HEK293 (cell line): ENCODE results near the gene PAF1.
A peak's percentile ranks its signal among the peaks of the same experiment; 100 is the strongest.

Experiments used
- CTCF ChIA-PET: fragments of 350-600 bp; formaldehyde crosslinking; extraction: SDS; loops from one replicate; lab custom pipeline; 2021; ENCODE audit warnings: antibody characterized with exemption; lab: Yijun Ruan, JAX
- POLR2A ChIA-PET: fragments of 300-600 bp; formaldehyde crosslinking; extraction: SDS; loops from one replicate; lab custom pipeline; 2020; ENCODE audit warnings: antibody characterized with exemption, inconsistent platforms; lab: Yijun Ruan, JAX
- H3K27ac ChIP-seq: fragments of 200-500 bp; sonication (Bioruptor generic); 2 replicates; pipeline ENCODE4 v1.5.1; 2014; ENCODE audit warnings: low read depth, low read length, control low read depth, inconsistent platforms; ENCODE audit errors: extremely low read depth
- H3K36me3 ChIP-seq, 2 experiments: fragments of 200-500 bp in 1 of 2; sonication (Bioruptor generic) in 1 of 2; 1 replicate in 1 of 2; 2 replicates in 1 of 2; pipeline ENCODE4 v1.5.1; 2014 to 2017; ENCODE audit warnings: inconsistent platforms in 2 of 2, low read length in 2 of 2; ENCODE audit not compliant: control insufficient read depth in 2 of 2, insufficient read depth in 1 of 2
- H3K4me1 ChIP-seq: fragments of 200-500 bp; sonication (Bioruptor generic); 2 replicates; pipeline ENCODE4 v1.5.1; 2014; ENCODE audit warnings: mild to moderate bottlenecking, low read length, inconsistent platforms; ENCODE audit not compliant: control insufficient read depth, insufficient read depth
- H3K4me3 ChIP-seq: 2 replicates; pipeline ENCODE4 v1.5.1; 2011; ENCODE audit warnings: low read depth, mild to moderate bottlenecking, control low read depth, low read length, moderate library complexity
- H3K9me3 ChIP-seq: fragments of 200-500 bp; sonication (Bioruptor generic); 2 replicates; pipeline ENCODE4 v1.5.1; 2014; ENCODE audit warnings: low read depth, low read length, inconsistent platforms; ENCODE audit not compliant: control insufficient read depth, insufficient read depth
- MZF1 ChIP-seq: fragments of 450-650 bp; formaldehyde crosslinking; IDR thresholded peaks from 2 replicates; pipeline ENCODE4 v1.5.1; 2017; ENCODE audit warnings: missing biosample characterization, missing genetic modification characterization, borderline replicate concordance
- ZFHX2 ChIP-seq: fragments of 450-650 bp; formaldehyde crosslinking; conservative IDR thresholded peaks from 2 replicates; pipeline ENCODE4 v1.5.1; 2016; ENCODE audit warnings: missing biosample characterization, missing genetic modification characterization
- ZNF114 ChIP-seq: fragments of 450-650 bp; formaldehyde crosslinking; IDR thresholded peaks from 2 replicates; pipeline ENCODE4 v1.5.0; 2017; ENCODE audit warnings: missing biosample characterization, missing genetic modification characterization
- ZNF121 ChIP-seq: fragments of 450-650 bp; formaldehyde crosslinking; IDR thresholded peaks from 2 replicates; pipeline ENCODE4 v1.5.1; 2016; ENCODE audit warnings: missing biosample characterization, missing genetic modification characterization
- ZNF214 ChIP-seq: fragments of 450-650 bp; formaldehyde crosslinking; IDR thresholded peaks from 2 replicates; pipeline ENCODE4 v1.5.1; 2017; ENCODE audit warnings: missing biosample characterization, mild to moderate bottlenecking, missing genetic modification characterization, borderline replicate concordance
- ZNF23 ChIP-seq: fragments of 450-650 bp; formaldehyde crosslinking; IDR thresholded peaks from 2 replicates; pipeline ENCODE4 v1.5.1; 2016; ENCODE audit warnings: missing biosample characterization, missing genetic modification characterization, borderline replicate concordance
- ZNF266 ChIP-seq: fragments of 450-650 bp; formaldehyde crosslinking; IDR thresholded peaks from 2 replicates; pipeline ENCODE4 v1.5.1; 2016; ENCODE audit warnings: missing biosample characterization, missing genetic modification characterization, low read depth
- ZNF280C ChIP-seq: fragments of 450-650 bp; formaldehyde crosslinking; IDR thresholded peaks from 2 replicates; pipeline ENCODE4 v1.5.1; 2016; ENCODE audit warnings: missing biosample characterization, missing genetic modification characterization
- ZNF302 ChIP-seq: fragments of 450-650 bp; formaldehyde crosslinking; IDR thresholded peaks from 2 replicates; pipeline ENCODE4 v1.5.1; 2016; ENCODE audit warnings: missing biosample characterization, missing genetic modification characterization, low read depth
- ZNF362 ChIP-seq: fragments of 450-650 bp; formaldehyde crosslinking; IDR thresholded peaks from 2 replicates; pipeline ENCODE4 v1.5.1; 2016; ENCODE audit warnings: missing biosample characterization, missing genetic modification characterization
- ZNF768 ChIP-seq: fragments of 450-650 bp; formaldehyde crosslinking; IDR thresholded peaks from 2 replicates; pipeline ENCODE4 v1.5.1; 2018; ENCODE audit warnings: missing biosample characterization, mild to moderate bottlenecking, missing genetic modification characterization
- ZNF777 ChIP-seq: fragments of 450-650 bp; formaldehyde crosslinking; IDR thresholded peaks from 2 replicates; pipeline ENCODE4 v1.5.1; 2017; ENCODE audit warnings: missing biosample characterization, missing genetic modification characterization, borderline replicate concordance
- ZSCAN16 ChIP-seq: fragments of 450-650 bp; formaldehyde crosslinking; IDR thresholded peaks from 2 replicates; pipeline ENCODE4 v1.5.1; 2016; ENCODE audit warnings: missing biosample characterization, missing genetic modification characterization
- TF ChIP-seq, protein P1 (sequence below): fragments of 450-650 bp; formaldehyde crosslinking; IDR thresholded peaks from 2 replicates; pipeline ENCODE4 v1.5.1; 2016; ENCODE audit warnings: missing biosample characterization, missing genetic modification characterization, low read depth
- TF ChIP-seq, protein P2 (sequence below): fragments of 450-650 bp; formaldehyde crosslinking; optimal IDR thresholded peaks from 2 replicates; pipeline ENCODE3; 2016; ENCODE audit warnings: missing biosample characterization, mild to moderate bottlenecking, missing genetic modification characterization
- TF ChIP-seq, protein P3 (sequence below): fragments of 450-650 bp; formaldehyde crosslinking; IDR thresholded peaks from 2 replicates; pipeline ENCODE4 v1.5.1; 2016; ENCODE audit warnings: missing biosample characterization, missing genetic modification characterization
- TF ChIP-seq, protein P4 (sequence below): fragments of 450-650 bp; IDR thresholded peaks from 2 replicates; pipeline ENCODE4 v1.5.1; 2018; ENCODE audit warnings: missing biosample characterization, missing genetic modification characterization
- TF ChIP-seq, protein P5 (sequence below): fragments of 450-650 bp; formaldehyde crosslinking; IDR thresholded peaks from 2 replicates; pipeline ENCODE4 v1.5.1; 2016; ENCODE audit warnings: missing biosample characterization, missing genetic modification characterization

The PAF1 gene

GRCh38 chr19:39413911-39414608, 23.2 kb upstream of the PAF1 start (continued):
- TF ChIP-seq, protein P1, sequence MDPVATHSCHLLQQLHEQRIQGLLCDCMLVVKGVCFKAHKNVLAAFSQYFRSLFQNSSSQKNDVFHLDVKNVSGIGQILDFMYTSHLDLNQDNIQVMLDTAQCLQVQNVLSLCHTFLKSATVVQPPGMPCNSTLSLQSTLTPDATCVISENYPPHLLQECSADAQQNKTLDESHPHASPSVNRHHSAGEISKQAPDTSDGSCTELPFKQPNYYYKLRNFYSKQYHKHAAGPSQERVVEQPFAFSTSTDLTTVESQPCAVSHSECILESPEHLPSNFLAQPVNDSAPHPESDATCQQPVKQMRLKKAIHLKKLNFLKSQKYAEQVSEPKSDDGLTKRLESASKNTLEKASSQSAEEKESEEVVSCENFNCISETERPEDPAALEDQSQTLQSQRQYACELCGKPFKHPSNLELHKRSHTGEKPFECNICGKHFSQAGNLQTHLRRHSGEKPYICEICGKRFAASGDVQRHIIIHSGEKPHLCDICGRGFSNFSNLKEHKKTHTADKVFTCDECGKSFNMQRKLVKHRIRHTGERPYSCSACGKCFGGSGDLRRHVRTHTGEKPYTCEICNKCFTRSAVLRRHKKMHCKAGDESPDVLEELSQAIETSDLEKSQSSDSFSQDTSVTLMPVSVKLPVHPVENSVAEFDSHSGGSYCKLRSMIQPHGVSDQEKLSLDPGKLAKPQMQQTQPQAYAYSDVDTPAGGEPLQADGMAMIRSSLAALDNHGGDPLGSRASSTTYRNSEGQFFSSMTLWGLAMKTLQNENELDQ = no peak

DNA sequence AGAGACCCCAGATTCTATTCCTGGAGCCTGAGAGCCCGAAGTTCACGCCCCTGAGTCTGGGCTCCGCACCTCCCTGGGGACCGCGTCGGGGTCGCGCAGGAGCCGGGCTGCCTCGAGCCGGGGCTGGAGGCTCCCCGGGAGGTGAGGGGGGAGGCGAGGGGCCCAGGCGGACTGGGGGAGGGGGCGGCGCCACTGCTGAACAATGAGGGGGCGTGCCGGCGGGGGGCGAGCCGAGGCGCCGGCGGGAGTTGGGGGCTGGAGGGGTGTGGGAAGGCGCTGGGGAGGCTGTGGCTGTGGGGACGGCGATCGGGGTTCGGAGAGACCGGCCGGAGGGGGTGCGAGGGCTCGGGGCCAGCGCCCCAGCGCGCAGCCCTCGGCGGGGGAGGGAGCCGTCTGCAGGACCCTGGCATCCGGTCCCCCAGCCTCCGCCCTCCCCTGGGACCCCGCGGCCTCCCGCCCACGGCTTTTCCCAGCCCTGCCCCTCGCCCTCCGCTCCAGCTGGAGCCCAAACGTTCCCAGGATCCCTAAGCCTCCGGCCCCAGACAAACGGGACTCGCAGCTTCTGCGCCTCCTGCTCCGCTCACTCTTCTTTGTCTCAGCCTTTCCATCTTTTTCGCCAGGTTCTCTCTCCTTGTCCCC, 22.5 kb upstream of the PAF1 start:
- Histone ChIP-seq H3K36me3 (peaks cover 29 to 33% of the 10 kb centered on the region in 2 experiments; a peak in 2 of 3 replicates), H3K27ac (peak overlapping the region; percentile 91), H3K4me1 (peaks cover 31% of the 10 kb centered on the region), H3K9me3 (no peaks in the 10 kb centered on the region), H3K4me3 (peak overlapping the region; percentile 69)
- POLR2A ChIA-PET = interaction anchor here (1.1 to 2.3 kb wide), 7 partner anchors 11 to 32 kb away, joined by 3 to 68 read pairs (median 12); partner anchors contain the start of genes MED29, PAF1, RPS16 and SUPT5H
- CTCF ChIA-PET = interaction anchor here (0.6 to 2.6 kb wide), 14 partner anchors 10 to 427 kb away, joined by 3 to 16 read pairs (median 3); partner anchors contain the start of genes MED29, PAF1 and RPS16
- peak; percentile 96 for TF ChIP-seq ZFHX2 (tag by site-specific recombination)
- no peak for TF ChIP-seq ZNF768 (tag by site-specific recombination)
- TF ChIP-seq, protein P2, sequence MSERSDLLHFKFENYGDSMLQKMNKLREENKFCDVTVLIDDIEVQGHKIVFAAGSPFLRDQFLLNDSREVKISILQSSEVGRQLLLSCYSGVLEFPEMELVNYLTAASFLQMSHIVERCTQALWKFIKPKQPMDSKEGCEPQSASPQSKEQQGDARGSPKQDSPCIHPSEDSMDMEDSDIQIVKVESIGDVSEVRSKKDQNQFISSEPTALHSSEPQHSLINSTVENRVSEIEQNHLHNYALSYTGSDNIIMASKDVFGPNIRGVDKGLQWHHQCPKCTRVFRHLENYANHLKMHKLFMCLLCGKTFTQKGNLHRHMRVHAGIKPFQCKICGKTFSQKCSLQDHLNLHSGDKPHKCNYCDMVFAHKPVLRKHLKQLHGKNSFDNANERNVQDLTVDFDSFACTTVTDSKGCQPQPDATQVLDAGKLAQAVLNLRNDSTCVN (tag by site-specific recombination) = peak; percentile 75
- TF ChIP-seq, protein P3, sequence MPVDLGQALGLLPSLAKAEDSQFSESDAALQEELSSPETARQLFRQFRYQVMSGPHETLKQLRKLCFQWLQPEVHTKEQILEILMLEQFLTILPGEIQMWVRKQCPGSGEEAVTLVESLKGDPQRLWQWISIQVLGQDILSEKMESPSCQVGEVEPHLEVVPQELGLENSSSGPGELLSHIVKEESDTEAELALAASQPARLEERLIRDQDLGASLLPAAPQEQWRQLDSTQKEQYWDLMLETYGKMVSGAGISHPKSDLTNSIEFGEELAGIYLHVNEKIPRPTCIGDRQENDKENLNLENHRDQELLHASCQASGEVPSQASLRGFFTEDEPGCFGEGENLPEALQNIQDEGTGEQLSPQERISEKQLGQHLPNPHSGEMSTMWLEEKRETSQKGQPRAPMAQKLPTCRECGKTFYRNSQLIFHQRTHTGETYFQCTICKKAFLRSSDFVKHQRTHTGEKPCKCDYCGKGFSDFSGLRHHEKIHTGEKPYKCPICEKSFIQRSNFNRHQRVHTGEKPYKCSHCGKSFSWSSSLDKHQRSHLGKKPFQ (tag by site-specific recombination) = no peak
- TF ChIP-seq ZNF777 = no peak
- no peak for TF ChIP-seq ZNF280C (tag by site-specific recombination)
- TF ChIP-seq MZF1 (tag by site-specific recombination) = no peak
- no peak for TF ChIP-seq ZSCAN16
- no peak for TF ChIP-seq ZNF121
- TF ChIP-seq, protein P4, sequence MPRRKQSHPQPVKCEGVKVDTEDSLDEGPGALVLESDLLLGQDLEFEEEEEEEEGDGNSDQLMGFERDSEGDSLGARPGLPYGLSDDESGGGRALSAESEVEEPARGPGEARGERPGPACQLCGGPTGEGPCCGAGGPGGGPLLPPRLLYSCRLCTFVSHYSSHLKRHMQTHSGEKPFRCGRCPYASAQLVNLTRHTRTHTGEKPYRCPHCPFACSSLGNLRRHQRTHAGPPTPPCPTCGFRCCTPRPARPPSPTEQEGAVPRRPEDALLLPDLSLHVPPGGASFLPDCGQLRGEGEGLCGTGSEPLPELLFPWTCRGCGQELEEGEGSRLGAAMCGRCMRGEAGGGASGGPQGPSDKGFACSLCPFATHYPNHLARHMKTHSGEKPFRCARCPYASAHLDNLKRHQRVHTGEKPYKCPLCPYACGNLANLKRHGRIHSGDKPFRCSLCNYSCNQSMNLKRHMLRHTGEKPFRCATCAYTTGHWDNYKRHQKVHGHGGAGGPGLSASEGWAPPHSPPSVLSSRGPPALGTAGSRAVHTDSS = no peak
- TF ChIP-seq ZNF362 (tag by site-specific recombination) = no peak
- no peak for TF ChIP-seq ZNF302
- TF ChIP-seq, protein P5, sequence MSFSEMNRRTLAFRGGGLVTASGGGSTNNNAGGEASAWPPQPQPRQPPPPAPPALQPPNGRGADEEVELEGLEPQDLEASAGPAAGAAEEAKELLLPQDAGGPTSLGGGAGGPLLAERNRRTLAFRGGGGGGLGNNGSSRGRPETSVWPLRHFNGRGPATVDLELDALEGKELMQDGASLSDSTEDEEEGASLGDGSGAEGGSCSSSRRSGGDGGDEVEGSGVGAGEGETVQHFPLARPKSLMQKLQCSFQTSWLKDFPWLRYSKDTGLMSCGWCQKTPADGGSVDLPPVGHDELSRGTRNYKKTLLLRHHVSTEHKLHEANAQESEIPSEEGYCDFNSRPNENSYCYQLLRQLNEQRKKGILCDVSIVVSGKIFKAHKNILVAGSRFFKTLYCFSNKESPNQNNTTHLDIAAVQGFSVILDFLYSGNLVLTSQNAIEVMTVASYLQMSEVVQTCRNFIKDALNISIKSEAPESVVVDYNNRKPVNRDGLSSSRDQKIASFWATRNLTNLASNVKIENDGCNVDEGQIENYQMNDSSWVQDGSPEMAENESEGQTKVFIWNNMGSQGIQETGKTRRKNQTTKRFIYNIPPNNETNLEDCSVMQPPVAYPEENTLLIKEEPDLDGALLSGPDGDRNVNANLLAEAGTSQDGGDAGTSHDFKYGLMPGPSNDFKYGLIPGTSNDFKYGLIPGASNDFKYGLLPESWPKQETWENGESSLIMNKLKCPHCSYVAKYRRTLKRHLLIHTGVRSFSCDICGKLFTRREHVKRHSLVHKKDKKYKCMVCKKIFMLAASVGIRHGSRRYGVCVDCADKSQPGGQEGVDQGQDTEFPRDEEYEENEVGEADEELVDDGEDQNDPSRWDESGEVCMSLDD = peak; percentile 48
- TF ChIP-seq ZNF23 (tag by site-specific recombination) = no peak
- TF ChIP-seq ZNF266 = no peak
- no peak for TF ChIP-seq ZNF114
- no peak for TF ChIP-seq ZNF214 (tag by site-specific recombination)
